Measurements from ENCODE around the gene ATP8B1. TPM values are rescaled to one million over a fixed set of nuclear protein-coding genes. Genes with fewer than 3 reads are reported as not detected.

The ATP8B1 gene
- total and polyA plus RNA-seq, 9 of the 15 experiments (the other 6 are each of a cell fraction or from before 2014, with no cell fraction given) = 0.01 to 0.22 (median 0.03) TPM; not detected in 3

GRCh38 chr18:57655740-57656139, 147.4 kb downstream of the ATP8B1 start:
- 35% methylated on average over 2 of the region's 2 CpGs for WGBS (ENCODE audit: insufficient coverage, low coverage, missing lambda C conversion rate)
- Histone ChIP-seq H3K9me3 (replicated peaks; ENCODE audit: control insufficient read depth, insufficient read depth, low read depth, low read length) (peaks cover 7% of the 10 kb centered on the region), H4K20me1 (replicated peaks; ENCODE audit: control insufficient read depth, insufficient read depth, low read length) (no peaks in the 10 kb centered on the region), H3K36me3 (ENCODE audit: control insufficient read depth, insufficient read depth, low read length) (no peaks in the 10 kb centered on the region), H3K9me1 (ENCODE audit: control insufficient read depth, insufficient read depth, low read length) (no peaks in the 10 kb centered on the region), H2AFZ (ENCODE audit: low read depth, low read length) (no peak overlapping the region), H3K4me2 (ENCODE audit: insufficient read depth, low read length) (no peak overlapping the region), H3K27me3 (ENCODE audit: control insufficient read depth in 2 of 2, insufficient read depth in 2 of 2, low read length in 2 of 2) (no peaks in the 10 kb centered on the region), H3K4me3 (no peak overlapping the region), H3K4me1 (replicated peaks in 1 of 2; ENCODE audit: control insufficient read depth in 2 of 2, insufficient read depth in 2 of 2, low read length in 2 of 2) (peaks cover 7 to 16% of the 10 kb centered on the region in 2 experiments; a peak in 4 of 5 replicates), H3K79me2 (ENCODE audit: control insufficient read depth, insufficient read depth, low read length) (no peaks in the 10 kb centered on the region), H3K9ac (ENCODE audit: insufficient read depth in 1 of 2, low read depth in 2 of 2, low read length in 2 of 2) (no peak overlapping the region), H3K27ac (ENCODE audit: extremely low read depth, low read depth, low read length) (no peak overlapping the region)
- intact Hi-C loops (cut with micrococcal nuclease) (no loop called here), in situ Hi-C loops (cut with MboI) (no loop called here)
- ATAC-seq (no peak), DNase-seq (ENCODE audit: extremely low read depth in 1 of 4, low spot score in 3 of 4) (no peak), FAIRE-seq (no peak)
- no TSS peak for BruUV-seq (replicated peaks)
- TF ChIP-seq CBX3 (IDR thresholded peaks at IDR 0.05; ENCODE audit: borderline replicate concordance in 1 of 2, low read length in 2 of 2) (peak in 1 of 2 experiments; percentile 94; a peak in 2 of 3 replicates), ZNF12 (CRISPR knock-in tag; IDR thresholded peaks at IDR 0.05) (no peak), CBX5 (IDR thresholded peaks at IDR 0.05; ENCODE audit: borderline replicate concordance, low read depth) (0 out of 2 replicates have a peak, but pooled peaks have one; percentile 20), ZNF121 (CRISPR knock-in tag; conservative IDR thresholded peaks at IDR 0.05) (no peak), TRIM24 (IDR thresholded peaks at IDR 0.05) (peak in 1 of 2 experiments; percentile 57; a peak in 1 of 4 replicates), BRD4 (IDR thresholded peaks at IDR 0.05) (no peak), ARID2 (IDR thresholded peaks at IDR 0.05) (no peak), NCOA6 (IDR thresholded peaks at IDR 0.05) (no peak), ZNF316 (IDR thresholded peaks at IDR 0.05) (no peak), GTF3C2 (IDR thresholded peaks at IDR 0.05; ENCODE audit: borderline replicate concordance, extremely low read depth, insufficient read length) (no peak), SPI1 (IDR thresholded peaks at IDR 0.05; ENCODE audit: borderline replicate concordance, low read depth, low read length) (peak; percentile 65; the same call in 1 of the 2 replicates), CHD4 (IDR thresholded peaks at IDR 0.05; ENCODE audit: insufficient read depth, insufficient replicate concordance, low read depth, low read length, poor library complexity, severe bottlenecking) (no peak), ZNF324 (CRISPR knock-in tag; IDR thresholded peaks at IDR 0.05) (no peak), ZNF696 (CRISPR knock-in tag; conservative IDR thresholded peaks at IDR 0.05) (no peak), PREB (CRISPR knock-in tag; IDR thresholded peaks at IDR 0.05) (no peak), TRIM28 (IDR thresholded peaks at IDR 0.05) (peak; percentile 81), ZKSCAN3 (CRISPR knock-in tag; IDR thresholded peaks at IDR 0.05) (no peak), THRB (CRISPR knock-in tag; conservative IDR thresholded peaks at IDR 0.05) (no peak), ETS2 (tag; IDR thresholded peaks at IDR 0.05; ENCODE audit: borderline replicate concordance, poor library complexity, severe bottlenecking) (no peak)
- ChIA-PET CTCF (ENCODE audit: low intra/inter-chr PET ratio) (no interaction called here), POLR2A (no interaction called here)
